Calu3 (cell line): ENCODE data around the gene AMN. TPM values are rescaled to one million over a fixed set of nuclear protein-coding genes. Genes with fewer than 3 reads are reported as not detected.

Source experiments
- BruUV-seq: library from RNA; stranded (reverse); fragments of 400-500 nt; replicated peaks from 2 replicates; lab custom pipeline; 2021; lab: Mats Ljungman, UMichigan
- CTCF ChIA-PET: fragments of 300-600 bp; sonication (Branson Sonifier 250); formaldehyde crosslinking; loops from one replicate; lab custom pipeline; 2022; ENCODE audit warnings: antibody characterized with exemption; lab: Charles Lee
- DNase-seq: peaks from one replicate; pipeline ENCODE4 v3.0.0; 2022
- H3K27ac Mint-ChIP-seq: one replicate; pipeline ENCODE4 v1.8.0; 2022; ENCODE audit warnings: mixed read lengths; ENCODE audit not compliant: unreplicated experiment
- H3K27me3 Mint-ChIP-seq: one replicate; pipeline ENCODE4 v1.8.0; 2022; ENCODE audit warnings: mixed read lengths; ENCODE audit not compliant: unreplicated experiment
- H3K36me3 Mint-ChIP-seq: one replicate; pipeline ENCODE4 v1.8.0; 2022; ENCODE audit warnings: mild to moderate bottlenecking, moderate library complexity, mixed read lengths; ENCODE audit not compliant: insufficient read depth, unreplicated experiment
- H3K4me1 Mint-ChIP-seq: one replicate; pipeline ENCODE4 v1.8.0; 2022; ENCODE audit warnings: mild to moderate bottlenecking, low read depth, mixed read lengths; ENCODE audit not compliant: unreplicated experiment
- H3K4me3 Mint-ChIP-seq: one replicate; pipeline ENCODE4 v1.8.0; 2022; ENCODE audit warnings: mild to moderate bottlenecking, low read depth, moderate library complexity, mixed read lengths; ENCODE audit not compliant: unreplicated experiment
- H3K9me3 Mint-ChIP-seq: one replicate; pipeline ENCODE4 v1.8.0; 2022; ENCODE audit warnings: low read depth, mixed read lengths; ENCODE audit not compliant: unreplicated experiment
- intact Hi-C: fragments of 100-400 bp; cut with micrococcal nuclease; formaldehyde crosslinking; loops from one replicate; pipeline ENCODE4 v1.10.0; 2022; ENCODE audit not compliant: unreplicated experiment
- total RNA-seq: library from RNA; stranded (reverse); gene quantifications from 2 replicates; pipeline ENCODE4 v1.2.3, GENCODE V29; 2022
- TF ChIP-seq, protein P1 (sequence below): fragments of 200-600 bp; IDR thresholded peaks from one replicate; pipeline ENCODE4 v1.8.0; 2022; ENCODE audit warnings: antibody characterized with exemption; ENCODE audit not compliant: unreplicated experiment

The AMN gene
- total RNA-seq, 1 experiment from 2014 or later: 13.7 TPM

DNA sequence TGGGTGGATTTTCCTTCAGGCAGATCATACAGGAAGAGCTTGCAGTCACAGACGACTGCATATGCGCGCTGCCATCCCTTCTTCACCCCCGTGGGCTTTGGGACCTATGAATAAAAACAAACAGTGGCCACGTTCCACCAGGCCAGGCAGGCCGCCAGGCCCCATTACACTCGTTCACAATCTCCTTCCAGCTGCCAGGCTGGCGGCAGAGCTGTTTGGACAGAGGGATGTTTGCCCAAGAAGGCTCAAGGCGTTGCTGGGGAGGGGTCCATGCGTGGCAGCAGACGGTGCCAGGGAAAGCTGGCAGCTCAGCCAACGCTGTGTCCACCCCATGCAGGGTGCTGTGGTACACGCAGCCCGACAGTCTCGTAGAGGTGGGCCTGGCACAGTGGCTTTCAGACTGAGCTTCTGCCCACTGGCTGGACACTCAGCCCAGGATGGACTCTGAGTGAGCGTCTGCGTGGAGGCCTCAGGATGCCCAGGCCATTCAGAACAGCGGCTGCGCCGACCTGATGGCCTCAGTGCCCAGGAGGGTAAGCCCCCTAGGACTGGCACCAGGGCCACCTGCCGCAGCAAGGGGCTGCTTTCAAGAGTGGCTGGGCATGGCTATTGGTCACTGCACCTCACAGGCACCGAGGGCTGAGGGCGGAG lies 27.5 kb downstream of the AMN start:
- no peak overlapping the region for H3K4me3 Mint-ChIP-seq
- no peaks in the 10 kb centered on the region for H3K4me1 Mint-ChIP-seq
- intact Hi-C loops: no loop called here
- TF ChIP-seq, protein P1, sequence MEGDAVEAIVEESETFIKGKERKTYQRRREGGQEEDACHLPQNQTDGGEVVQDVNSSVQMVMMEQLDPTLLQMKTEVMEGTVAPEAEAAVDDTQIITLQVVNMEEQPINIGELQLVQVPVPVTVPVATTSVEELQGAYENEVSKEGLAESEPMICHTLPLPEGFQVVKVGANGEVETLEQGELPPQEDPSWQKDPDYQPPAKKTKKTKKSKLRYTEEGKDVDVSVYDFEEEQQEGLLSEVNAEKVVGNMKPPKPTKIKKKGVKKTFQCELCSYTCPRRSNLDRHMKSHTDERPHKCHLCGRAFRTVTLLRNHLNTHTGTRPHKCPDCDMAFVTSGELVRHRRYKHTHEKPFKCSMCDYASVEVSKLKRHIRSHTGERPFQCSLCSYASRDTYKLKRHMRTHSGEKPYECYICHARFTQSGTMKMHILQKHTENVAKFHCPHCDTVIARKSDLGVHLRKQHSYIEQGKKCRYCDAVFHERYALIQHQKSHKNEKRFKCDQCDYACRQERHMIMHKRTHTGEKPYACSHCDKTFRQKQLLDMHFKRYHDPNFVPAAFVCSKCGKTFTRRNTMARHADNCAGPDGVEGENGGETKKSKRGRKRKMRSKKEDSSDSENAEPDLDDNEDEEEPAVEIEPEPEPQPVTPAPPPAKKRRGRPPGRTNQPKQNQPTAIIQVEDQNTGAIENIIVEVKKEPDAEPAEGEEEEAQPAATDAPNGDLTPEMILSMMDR: no peak
- H3K9me3 Mint-ChIP-seq: no peaks in the 10 kb centered on the region
- H3K36me3 Mint-ChIP-seq: peaks cover 63% of the 10 kb centered on the region
- H3K27ac Mint-ChIP-seq: no peak overlapping the region
- no peaks in the 10 kb centered on the region for H3K27me3 Mint-ChIP-seq
- no peak for DNase-seq
- BruUV-seq: no TSS peak
- CTCF ChIA-PET: no interaction called here

DNA sequence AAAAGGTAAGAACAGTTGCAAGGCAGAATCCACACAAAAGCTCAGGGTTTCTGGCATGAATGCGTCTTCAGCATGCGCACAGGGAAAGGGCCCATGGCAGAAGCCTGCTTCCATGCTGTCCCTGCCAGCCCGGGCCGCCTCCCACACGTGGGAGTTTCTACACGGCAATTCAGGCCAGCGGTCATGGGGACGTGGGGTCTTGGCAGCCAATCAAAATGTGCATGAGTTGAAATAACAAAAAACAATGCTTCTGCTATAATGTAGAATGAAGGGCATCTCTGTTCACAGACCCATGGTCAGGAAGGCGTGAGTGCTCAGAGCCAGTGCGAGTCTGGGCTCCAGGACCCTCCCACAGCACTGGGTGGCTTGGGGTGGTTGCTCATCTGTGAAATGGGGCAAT lies 28.6 kb downstream of the AMN start:
- CTCF ChIA-PET: no interaction called here
- no peak overlapping the region for H3K4me3 Mint-ChIP-seq
- DNase-seq: no peak
- H3K9me3 Mint-ChIP-seq: no peaks in the 10 kb centered on the region
- H3K27ac Mint-ChIP-seq: no peak overlapping the region
- TF ChIP-seq, protein P1: no peak
- H3K4me1 Mint-ChIP-seq: no peaks in the 10 kb centered on the region
- no peaks in the 10 kb centered on the region for H3K27me3 Mint-ChIP-seq
- H3K36me3 Mint-ChIP-seq: peaks cover 58% of the 10 kb centered on the region
- no TSS peak for BruUV-seq
- intact Hi-C loops: no loop called here

DNA sequence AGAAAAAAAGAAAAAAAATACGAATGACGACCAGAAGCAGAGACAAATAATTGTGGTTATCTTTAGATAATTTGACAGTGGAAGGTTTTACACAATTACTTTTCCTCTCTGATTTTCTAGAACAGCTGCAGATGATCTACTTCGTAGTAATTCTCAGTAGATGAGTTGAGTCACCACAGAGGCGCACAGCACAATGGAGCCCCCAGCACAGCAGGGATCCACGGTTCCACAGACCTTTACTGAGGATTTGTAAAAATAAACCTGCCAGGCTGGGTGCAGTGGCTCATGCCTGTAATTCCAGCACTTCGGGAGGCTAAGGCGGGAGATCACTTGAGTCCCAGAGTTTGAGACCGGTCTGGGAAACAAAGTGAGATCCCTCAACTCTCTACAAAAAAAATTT lies 29.3 kb downstream of the AMN start:
- Mint-ChIP-seq H3K27me3 (no peaks in the 10 kb centered on the region), H3K27ac (no peak overlapping the region), H3K9me3 (no peaks in the 10 kb centered on the region), H3K4me3 (no peak overlapping the region), H3K36me3 (peaks cover 65% of the 10 kb centered on the region), H3K4me1 (no peaks in the 10 kb centered on the region)
- TF ChIP-seq, protein P1: no peak
- no TSS peak for BruUV-seq
- DNase-seq: no peak
- CTCF ChIA-PET: interaction anchor here (0.6 kb wide), 1 partner anchor 16 kb away, joined by 4 read pairs; no protein-coding TSS in a partner anchor
- intact Hi-C loops: no loop called here

DNA sequence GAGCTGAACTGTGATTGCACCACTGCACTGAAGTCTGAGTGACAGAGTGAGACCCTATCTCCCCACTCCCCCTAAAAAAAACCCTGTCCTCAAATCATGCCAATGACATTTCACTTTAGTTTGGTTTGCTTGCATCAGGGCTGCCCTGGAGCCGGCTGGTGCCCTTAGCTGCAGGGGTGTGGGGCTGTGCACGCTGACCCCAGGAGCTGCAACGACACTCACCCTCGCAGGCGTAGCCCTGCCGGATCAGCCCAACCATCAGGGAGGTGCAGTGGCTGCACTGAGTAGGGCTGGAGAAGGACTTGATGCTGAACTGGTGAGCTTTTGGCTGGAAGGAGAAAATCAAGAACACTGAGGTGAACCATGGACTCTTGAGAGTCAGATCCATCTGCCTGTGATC lies 29.8 kb downstream of the AMN start:
- H3K4me3 Mint-ChIP-seq: no peak overlapping the region
- H3K27me3 Mint-ChIP-seq: no peaks in the 10 kb centered on the region
- peaks cover 65% of the 10 kb centered on the region for H3K36me3 Mint-ChIP-seq
- no peaks in the 10 kb centered on the region for H3K4me1 Mint-ChIP-seq
- TF ChIP-seq, protein P1: no peak
- no TSS peak for BruUV-seq
- no peak for DNase-seq
- H3K27ac Mint-ChIP-seq: no peak overlapping the region
- CTCF ChIA-PET: interaction anchor here (0.6 kb wide), 2 partner anchors 16 to 84 kb away, joined by 3 to 4 read pairs; no protein-coding TSS in a partner anchor
- no peaks in the 10 kb centered on the region for H3K9me3 Mint-ChIP-seq
- intact Hi-C loops: no loop called here
